Lung (tissue), 12 donors: ENCODE measurements around the gene PLEKHA3. TPM values are rescaled to one million over a fixed set of nuclear protein-coding genes. Genes with fewer than 3 reads are reported as not detected.
"Not testable (repeated sequence)": the region's sequence is repeated elsewhere in the genome, so short reads cannot be mapped to it uniquely, and the experiment has no call there.

ENCODE experiments used
- ATAC-seq: fragments of 200-7000 bp; cut with Tn5 transposase; one replicate; pipeline ENCODE4 v1.9.1; 2020; ENCODE audit warnings: moderate number of reproducible peaks; ENCODE audit not compliant: insufficient read depth, low FRiP score
- DNase-seq, 3 donors: peaks; one replicate each; pipeline ENCODE4 v3.0.0-alpha.2; 2013 to 2017
- H3K27ac ChIP-seq, 2 donors: one replicate each; pipeline ENCODE4 v1.5.1; 2013; ENCODE audit warnings: mild to moderate bottlenecking in 2 of 2, moderate library complexity in 2 of 2, control low read depth in 1 of 2, inconsistent platforms in 1 of 2, low read depth in 1 of 2, low read length in 1 of 2
- H3K27me3 ChIP-seq, 3 donors: one replicate each; pipeline ENCODE4 v1.5.1; 2013; ENCODE audit warnings: low read length in 2 of 3; ENCODE audit not compliant: control insufficient read depth in 3 of 3, insufficient read depth in 3 of 3
- H3K36me3 ChIP-seq, 4 donors: one replicate each; pipeline ENCODE4 v1.5.1; 2013; ENCODE audit warnings: low read length in 4 of 4, mild to moderate bottlenecking in 1 of 4, moderate library complexity in 1 of 4; ENCODE audit not compliant: control insufficient read depth in 4 of 4, insufficient read depth in 4 of 4
- H3K4me1 ChIP-seq, 5 donors: one replicate each; pipeline ENCODE4 v1.5.1; 2013; ENCODE audit warnings: low read length in 5 of 5, mild to moderate bottlenecking in 2 of 5, moderate library complexity in 1 of 5; ENCODE audit not compliant: control insufficient read depth in 5 of 5, insufficient read depth in 5 of 5
- H3K4me3 ChIP-seq: one replicate; pipeline ENCODE4 v1.5.1; 2013; ENCODE audit warnings: mild to moderate bottlenecking, control low read depth, moderate library complexity
- H3K9ac ChIP-seq, 2 donors: one replicate each; pipeline ENCODE4 v1.5.1; 2013; ENCODE audit warnings: low read length in 2 of 2, control low read depth in 1 of 2; ENCODE audit not compliant: insufficient read depth in 1 of 2
- H3K9me3 ChIP-seq, 4 donors: one replicate each; pipeline ENCODE4 v1.5.1; 2013; ENCODE audit warnings: low read length in 3 of 4, mild to moderate bottlenecking in 1 of 4, moderate library complexity in 1 of 4; ENCODE audit not compliant: control insufficient read depth in 4 of 4, insufficient read depth in 3 of 4
- WGBS, 2 donors: extraction: QIAGEN DNeasy Blood & Tissue Kit; methylation state at CpG; one replicate each; pipeline ENCODE4 v1.1.7; 2013; 5-methylcytosine and 5-hydroxymethylcytosine counted together
- polyA plus RNA-seq, 2 donors: library from polyadenylated mRNA; stranded (reverse); fragments of 200-250 nt; gene quantifications; one replicate each; pipeline ENCODE4 v1.2.1, GENCODE V29; 2013
- total RNA-seq, 2 donors: library from RNA; depleted of rRNA in 1 of 2; stranded (reverse); fragments of >200 nt in 1 of 2; gene quantifications; one replicate each; pipeline ENCODE4 v1.2.1, GENCODE V29; 2014 to 2021
- TF ChIP-seq, protein P1 (sequence below): IDR thresholded peaks from 2 replicates; pipeline ENCODE4 v1.5.1; 2012; ENCODE audit warnings: mild to moderate bottlenecking; ENCODE audit errors: control extremely low read depth, extremely low read depth
- donor health status: control.
- donor health status: control.
- donor health status: Bipolar disorder and iron deficiency.
- donor health status: healthy.
- donor health status: DM: yes; HTN: yes; CAD: no.

PLEKHA3 gene
- total and polyA plus RNA-seq, 4 donors, result 2.8 to 23.7 (median 12.3) TPM

DNA sequence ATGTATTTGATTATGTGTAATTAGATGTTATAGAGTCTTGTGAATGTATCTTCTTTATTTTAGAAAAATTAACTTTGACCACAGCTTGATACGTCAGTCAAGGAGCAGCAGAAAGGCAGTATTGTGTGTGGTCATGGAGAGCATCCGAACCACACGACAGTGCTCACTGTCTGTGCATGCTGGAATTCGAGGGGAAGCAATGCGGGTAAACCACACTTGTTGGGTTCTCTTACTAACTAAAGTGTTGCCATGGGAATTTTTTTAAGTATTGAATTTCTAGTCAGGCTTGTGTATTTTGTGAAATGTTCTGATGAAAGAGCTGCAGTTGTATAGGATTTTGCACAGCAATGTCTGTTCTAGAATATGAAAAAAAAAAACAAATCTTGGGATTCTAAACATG, 24.3 kb upstream of the PLEKHA3 start:
- ATAC-seq (no peak), DNase-seq (no peak)
- Histone ChIP-seq H3K36me3 (no peaks in the 10 kb centered on the region), H3K27me3 (no peaks in the 10 kb centered on the region), H3K4me3 (no peak overlapping the region), H3K27ac (no peak overlapping the region), H3K9me3 (no peaks in the 10 kb centered on the region), H3K9ac (no peak overlapping the region), H3K4me1 (peaks cover 0 to 13% (median 4%) of the 10 kb centered on the region in 5 donors)
- WGBS, 2 donors, result 91 to 93% methylated on average over 5 of the region's 5 CpGs
- TF ChIP-seq, protein P1, sequence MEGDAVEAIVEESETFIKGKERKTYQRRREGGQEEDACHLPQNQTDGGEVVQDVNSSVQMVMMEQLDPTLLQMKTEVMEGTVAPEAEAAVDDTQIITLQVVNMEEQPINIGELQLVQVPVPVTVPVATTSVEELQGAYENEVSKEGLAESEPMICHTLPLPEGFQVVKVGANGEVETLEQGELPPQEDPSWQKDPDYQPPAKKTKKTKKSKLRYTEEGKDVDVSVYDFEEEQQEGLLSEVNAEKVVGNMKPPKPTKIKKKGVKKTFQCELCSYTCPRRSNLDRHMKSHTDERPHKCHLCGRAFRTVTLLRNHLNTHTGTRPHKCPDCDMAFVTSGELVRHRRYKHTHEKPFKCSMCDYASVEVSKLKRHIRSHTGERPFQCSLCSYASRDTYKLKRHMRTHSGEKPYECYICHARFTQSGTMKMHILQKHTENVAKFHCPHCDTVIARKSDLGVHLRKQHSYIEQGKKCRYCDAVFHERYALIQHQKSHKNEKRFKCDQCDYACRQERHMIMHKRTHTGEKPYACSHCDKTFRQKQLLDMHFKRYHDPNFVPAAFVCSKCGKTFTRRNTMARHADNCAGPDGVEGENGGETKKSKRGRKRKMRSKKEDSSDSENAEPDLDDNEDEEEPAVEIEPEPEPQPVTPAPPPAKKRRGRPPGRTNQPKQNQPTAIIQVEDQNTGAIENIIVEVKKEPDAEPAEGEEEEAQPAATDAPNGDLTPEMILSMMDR, result no peak

DNA sequence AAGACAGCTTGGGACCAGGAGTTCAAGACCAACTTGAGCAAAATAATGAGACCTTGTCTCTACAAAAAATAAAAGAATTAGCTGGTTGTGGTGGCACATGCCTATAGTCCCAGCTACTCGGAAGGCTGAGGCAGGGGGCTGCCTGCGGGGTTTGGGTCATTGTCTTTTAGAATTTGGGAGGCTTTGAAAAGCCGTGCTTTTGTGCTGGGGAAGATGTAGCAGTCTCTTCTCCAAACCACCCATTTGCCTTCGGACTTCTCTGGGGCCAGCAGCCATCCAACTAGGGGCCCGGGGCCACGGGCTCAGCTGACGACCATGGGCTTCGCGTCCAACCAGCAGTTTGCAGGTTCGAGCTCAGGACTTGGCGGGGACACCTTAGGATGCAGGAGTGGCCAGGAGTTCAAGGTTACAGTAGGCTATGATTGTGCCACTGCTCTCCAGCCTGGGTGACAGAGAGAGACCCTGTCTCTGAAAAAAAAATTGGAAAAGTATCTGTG, 22.8 kb upstream of the PLEKHA3 start:
- Histone ChIP-seq H3K9me3 (no peaks in the 10 kb centered on the region), H3K36me3 (no peaks in the 10 kb centered on the region), H3K9ac (no peak overlapping the region), H3K27me3 (no peaks in the 10 kb centered on the region), H3K27ac (no peak overlapping the region), H3K4me3 (no peak overlapping the region), H3K4me1 (peaks cover 0 to 7% (median 3%) of the 10 kb centered on the region in 5 donors)
- TF ChIP-seq, protein P1, result no peak
- WGBS, 2 donors, result 94% methylated on average over 11 of the region's 11 CpGs
- DNase-seq (no peak), ATAC-seq (no peak)

DNA sequence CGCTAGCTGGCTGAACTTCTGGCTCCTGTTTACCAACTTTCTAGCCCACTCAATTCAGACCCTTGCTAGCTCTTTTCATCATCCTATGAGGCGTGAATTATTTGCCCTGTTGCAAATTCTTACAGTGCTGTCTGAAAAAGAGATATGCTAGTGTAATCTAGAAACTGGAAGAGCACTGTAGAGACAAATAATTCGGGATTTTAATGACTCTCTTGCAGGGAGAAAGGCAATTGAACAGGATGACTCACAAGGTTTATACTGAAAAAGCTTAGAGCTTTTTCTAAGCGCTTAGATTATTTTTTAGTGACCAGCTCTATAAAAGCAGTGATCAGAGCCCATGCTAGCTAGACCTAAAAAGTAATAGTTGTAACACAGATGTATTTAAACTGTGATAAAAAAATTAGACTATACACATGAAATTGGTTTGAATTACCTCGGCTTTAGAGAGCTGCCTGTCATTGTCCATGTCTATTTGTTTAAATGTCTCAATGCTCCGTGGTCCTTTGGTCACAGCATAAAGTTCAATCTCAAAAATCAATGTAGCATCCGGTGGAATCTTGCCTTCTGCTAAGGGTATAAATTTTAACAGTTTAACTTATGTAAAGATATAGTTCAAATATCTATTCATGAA, 10.9 kb upstream of the PLEKHA3 start:
- no peaks in the 10 kb centered on the region for H3K27me3 ChIP-seq
- H3K4me3 ChIP-seq, result no peak overlapping the region
- TF ChIP-seq, protein P1, result no peak
- peaks cover 0 to 6% (median under 1%) of the 10 kb centered on the region in 5 donors for H3K4me1 ChIP-seq
- DNase-seq (no peak), ATAC-seq (no peak)
- H3K36me3 ChIP-seq, result peaks cover 2 to 28% (median 8%) of the 10 kb centered on the region in 4 donors
- 93 to 95% methylated on average over 7 of the region's 7 CpGs for WGBS, 2 donors
- H3K9ac ChIP-seq, result no peak overlapping the region
- H3K9me3 ChIP-seq, result no peaks in the 10 kb centered on the region
- H3K27ac ChIP-seq, result no peak overlapping the region

DNA sequence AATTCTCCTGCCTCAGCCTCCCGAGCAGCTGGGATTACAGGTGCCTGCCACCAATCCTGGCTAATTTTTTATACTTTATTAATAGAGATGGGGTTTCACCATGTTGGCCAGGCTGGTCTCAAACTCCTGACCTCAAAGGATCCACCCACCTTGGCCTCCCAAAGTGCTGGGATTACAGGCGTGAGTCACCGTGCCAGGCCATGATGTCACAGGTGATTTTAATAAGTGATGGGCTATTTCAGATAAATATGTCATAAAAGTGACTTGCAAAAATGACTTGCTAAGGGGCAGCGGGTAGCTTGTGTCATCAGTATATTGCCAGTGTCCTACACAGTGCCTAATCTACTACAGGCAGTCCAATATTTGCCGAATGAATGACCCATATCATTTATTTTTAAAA, 8.9 kb upstream of the PLEKHA3 start:
- not testable (repeated sequence) for ATAC-seq, H3K9ac ChIP-seq, H3K27ac ChIP-seq, H3K27me3 ChIP-seq, H3K4me3 ChIP-seq, H3K9me3 ChIP-seq, H3K4me1 ChIP-seq, DNase-seq
- WGBS, 2 donors, result 95 to 98% methylated on average over 5 of the region's 5 CpGs
- peaks cover 0 to 18% (median 3%) of the 10 kb centered on the region in 4 donors for H3K36me3 ChIP-seq
